GM23338 (cell line): ENCODE results near the gene TEX29. TPM values are rescaled to one million over a fixed set of nuclear protein-coding genes. Genes with fewer than 3 reads are reported as not detected.
A peak's percentile ranks its signal among the peaks of the same experiment; 100 is the strongest.

Experiments
- ATAC-seq: fragments of 200-7000 bp; cut with Tn5 transposase; 3 replicates; pipeline ENCODE4 v1.9.1; 2020
- DNase-seq: peaks from one replicate; pipeline ENCODE4 v3.0.0-alpha.2; 2015; ENCODE audit warnings: low spot score
- H2AFZ ChIP-seq: fragments of 200-600 bp; sonication (generic); 2 replicates; pipeline ENCODE4 v1.8.0; 2016; ENCODE audit warnings: antibody characterized with exemption, mild to moderate bottlenecking, moderate library complexity
- H3F3A ChIP-seq: fragments of 200-600 bp; sonication (generic); replicated peaks from 2 replicates; pipeline ENCODE4 v1.8.0; 2017; ENCODE audit warnings: antibody characterized with exemption, mixed run types, low read depth
- H3K27ac ChIP-seq: fragments of 200-600 bp; sonication (generic); 2 replicates; pipeline ENCODE4 v1.6.1; 2016; ENCODE audit warnings: low read depth
- H3K27me3 ChIP-seq: fragments of 200-600 bp; sonication (generic); 2 replicates; pipeline ENCODE4 v1.8.0; 2016; ENCODE audit warnings: mild to moderate bottlenecking, mixed run types, moderate library complexity; ENCODE audit not compliant: insufficient read depth
- H3K36me3 ChIP-seq: fragments of 200-600 bp; sonication (generic); 2 replicates; pipeline ENCODE4 v1.8.0; 2016; ENCODE audit warnings: mild to moderate bottlenecking; ENCODE audit not compliant: insufficient read depth
- H3K4me1 ChIP-seq: fragments of 200-600 bp; sonication (generic); 2 replicates; pipeline ENCODE4 v1.8.0; 2016; ENCODE audit warnings: mild to moderate bottlenecking, moderate library complexity; ENCODE audit not compliant: insufficient read depth
- H3K4me2 ChIP-seq: fragments of 200-600 bp; sonication (generic); 2 replicates; pipeline ENCODE4 v1.7.1; 2017; ENCODE audit warnings: mixed run types
- H3K4me3 ChIP-seq: fragments of 200-600 bp; sonication (generic); 2 replicates; pipeline ENCODE4 v1.6.1; 2016; ENCODE audit warnings: mixed run types
- H3K79me2 ChIP-seq: fragments of 200-600 bp; sonication (generic); replicated peaks from 2 replicates; pipeline ENCODE4 v1.8.0; 2017; ENCODE audit warnings: mild to moderate bottlenecking; ENCODE audit not compliant: insufficient read depth
- H3K9me2 ChIP-seq: fragments of 200-600 bp; sonication (generic); 2 replicates; pipeline ENCODE4 v1.8.0; 2017; ENCODE audit not compliant: insufficient read depth
- H4K20me1 ChIP-seq: fragments of 200-600 bp; sonication (generic); replicated peaks from 2 replicates; pipeline ENCODE4 v1.8.0; 2017; ENCODE audit warnings: mild to moderate bottlenecking; ENCODE audit not compliant: insufficient read depth
- H3K27ac Mint-ChIP-seq: 2 replicates; pipeline ENCODE4 v1.8.0; 2020; ENCODE audit warnings: inconsistent platforms, mild to moderate bottlenecking, moderate library complexity, mixed read lengths
- H3K27me3 Mint-ChIP-seq: 3 replicates; pipeline ENCODE4 v1.8.0; 2022; ENCODE audit warnings: low read depth, mild to moderate bottlenecking, moderate library complexity, mixed read lengths, inconsistent platforms; ENCODE audit not compliant: insufficient read depth, poor library complexity
- H3K36me3 Mint-ChIP-seq: 3 replicates; pipeline ENCODE4 v1.8.0; 2021; ENCODE audit warnings: low read depth, mild to moderate bottlenecking, inconsistent platforms, moderate library complexity, mixed read lengths
- H3K4me1 Mint-ChIP-seq: 3 replicates; pipeline ENCODE4 v1.8.0; 2020; ENCODE audit warnings: mild to moderate bottlenecking, inconsistent platforms, mixed read lengths
- H3K4me3 Mint-ChIP-seq: 3 replicates; pipeline ENCODE4 v1.8.0; 2021; ENCODE audit warnings: moderate library complexity, mild to moderate bottlenecking, inconsistent platforms, mixed read lengths
- H3K9me3 Mint-ChIP-seq: 3 replicates; pipeline ENCODE4 v1.8.0; 2020; ENCODE audit warnings: moderate library complexity, mild to moderate bottlenecking, inconsistent platforms, mixed read lengths
- CREB1 ChIP-seq: fragments of 250-450 bp; sonication (Bioruptor Pico); IDR thresholded peaks from 2 replicates; pipeline ENCODE4 v1.5.0; 2020; ENCODE audit warnings: low read depth, mild to moderate bottlenecking, moderate library complexity
- EZH2 ChIP-seq: fragments of 200-600 bp; sonication (generic); IDR thresholded peaks from one replicate; pipeline ENCODE4 v1.8.0; 2017; ENCODE audit warnings: antibody characterized with exemption, mild to moderate bottlenecking, low read depth; ENCODE audit not compliant: unreplicated experiment
- JUNB ChIP-seq: IDR thresholded peaks from one replicate; pipeline ENCODE4 v1.6.1; 2016; ENCODE audit warnings: antibody characterized with exemption; ENCODE audit not compliant: unreplicated experiment
- NANOG ChIP-seq: IDR thresholded peaks from 2 replicates; pipeline ENCODE4 v1.6.1; 2016; ENCODE audit warnings: antibody characterized with exemption, borderline replicate concordance
- REST ChIP-seq: IDR thresholded peaks from one replicate; pipeline ENCODE4 v1.6.1; 2018; ENCODE audit warnings: antibody characterized with exemption; ENCODE audit not compliant: unreplicated experiment
- STAT1 ChIP-seq: IDR thresholded peaks from one replicate; pipeline ENCODE4 v1.6.1; 2016; ENCODE audit warnings: antibody characterized with exemption; ENCODE audit not compliant: unreplicated experiment
- ZNF114 ChIP-seq: fragments of 250-450 bp; sonication (Bioruptor Pico); IDR thresholded peaks from 2 replicates; pipeline ENCODE4 v1.5.0; 2020; ENCODE audit warnings: mild to moderate bottlenecking, moderate library complexity
- ZNF331 ChIP-seq: fragments of 250-450 bp; sonication (Bioruptor Pico); IDR thresholded peaks from 2 replicates; pipeline ENCODE4 v1.5.0; 2020; ENCODE audit warnings: low read depth, mild to moderate bottlenecking, moderate library complexity
- long read RNA-seq: library from polyadenylated mRNA; unstranded; transcript quantifications from one replicate; pipeline ENCODE4 v2.0.0, GENCODE V29; 2020; ENCODE audit not compliant: unreplicated experiment
- polyA plus RNA-seq: library from polyadenylated mRNA; unstranded; fragments of >200 nt; fragmentation: Nextera tagmentation; extraction: Ambion mirVana; gene quantifications from 2 replicates; pipeline ENCODE4 v1.2.1, GENCODE V29; 2016
- total RNA-seq: library from RNA; depleted of rRNA; stranded (reverse); fragments of >200 nt; shearing (Covaris generic); gene quantifications from 2 replicates; pipeline ENCODE4 v1.2.3, GENCODE V29; 2014; rRNA removed
- TF ChIP-seq, protein P1 (sequence below), 2 experiments: fragments of 200-600 bp in 1 of 2; sonication (generic) in 1 of 2; conservative IDR thresholded peaks; 2 replicates each; pipeline versions ENCODE4 v1.5.1 to v1.6.1; 2016 to 2017; ENCODE audit warnings: antibody characterized with exemption in 2 of 2, low read depth in 2 of 2, mild to moderate bottlenecking in 2 of 2, moderate library complexity in 1 of 2

Gene TEX29
- total RNA-seq = not detected in 2 replicates
- 0.31 TPM in 1 of 2 replicates, not detected in the other for polyA plus RNA-seq
- long read RNA-seq = 0 reads

DNA sequence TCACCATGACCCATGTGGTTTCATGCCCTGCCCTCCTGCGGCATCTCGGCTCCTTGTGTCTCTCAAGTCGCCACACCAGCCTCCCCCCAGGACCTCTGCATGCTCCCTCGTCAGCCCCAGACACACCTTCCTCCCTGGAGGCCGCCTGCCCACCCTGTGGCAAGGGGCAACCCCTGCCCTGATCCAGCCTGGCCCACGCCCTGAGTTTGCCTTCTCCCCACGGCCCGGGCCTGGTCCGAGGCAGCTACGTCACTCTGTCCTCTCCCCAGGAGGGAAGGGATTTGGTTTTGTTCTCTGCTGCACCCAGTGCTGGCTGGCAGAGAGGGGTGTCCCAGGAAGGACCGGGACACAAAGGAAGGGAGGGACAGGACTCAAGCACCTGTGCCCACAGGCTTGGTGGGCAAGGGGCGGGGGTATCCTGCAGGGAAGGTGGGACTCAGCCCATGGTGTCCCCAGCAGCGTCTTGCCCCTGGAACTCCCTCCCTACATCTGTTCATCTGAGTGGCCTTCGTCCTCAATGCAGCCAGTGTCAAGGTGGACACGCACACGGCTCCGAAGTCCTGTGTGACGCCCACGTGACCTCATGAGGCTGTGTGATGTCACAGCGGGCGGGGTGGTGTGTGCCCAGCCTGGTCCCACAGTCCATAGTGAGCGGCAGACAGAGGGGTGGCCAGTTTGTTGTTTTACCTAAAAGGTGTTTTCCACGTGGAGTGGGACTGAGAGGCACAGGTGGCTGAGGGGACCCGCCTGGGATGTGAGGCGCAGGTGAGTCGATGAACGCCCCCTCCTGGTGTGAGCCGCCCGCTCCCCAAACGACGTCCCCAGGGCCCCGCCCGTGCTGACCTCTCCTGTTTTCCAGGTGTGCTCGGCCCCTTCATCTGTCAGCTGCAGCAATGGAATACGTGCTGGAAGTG, at the start of gene TEX29:
TEX29 (plus strand) TSS at position 645 of the 914 bp plus-strand sequence; CDS start at position 894, 249 bp downstream.
- H3K27ac ChIP-seq = no peak within 1 kb of the TSS
- Mint-ChIP-seq H3K4me3 (no peak within 1 kb of the TSS), H3K4me1 (peaks cover 5% of the 10 kb centered on the region; the same call in 1 of the 3 replicates), H3K9me3 (no peaks in the 10 kb centered on the region), H3K27me3 (peaks cover 10% of the 10 kb centered on the region), H3K27ac (no peak within 1 kb of the TSS), H3K36me3 (no peaks in the 10 kb centered on the region; the same call in 2 of the 3 replicates)
- no peaks in the 10 kb centered on the region for H3K9me2 ChIP-seq
- no peaks in the 10 kb centered on the region for H3F3A ChIP-seq
- TF ChIP-seq, protein P1, sequence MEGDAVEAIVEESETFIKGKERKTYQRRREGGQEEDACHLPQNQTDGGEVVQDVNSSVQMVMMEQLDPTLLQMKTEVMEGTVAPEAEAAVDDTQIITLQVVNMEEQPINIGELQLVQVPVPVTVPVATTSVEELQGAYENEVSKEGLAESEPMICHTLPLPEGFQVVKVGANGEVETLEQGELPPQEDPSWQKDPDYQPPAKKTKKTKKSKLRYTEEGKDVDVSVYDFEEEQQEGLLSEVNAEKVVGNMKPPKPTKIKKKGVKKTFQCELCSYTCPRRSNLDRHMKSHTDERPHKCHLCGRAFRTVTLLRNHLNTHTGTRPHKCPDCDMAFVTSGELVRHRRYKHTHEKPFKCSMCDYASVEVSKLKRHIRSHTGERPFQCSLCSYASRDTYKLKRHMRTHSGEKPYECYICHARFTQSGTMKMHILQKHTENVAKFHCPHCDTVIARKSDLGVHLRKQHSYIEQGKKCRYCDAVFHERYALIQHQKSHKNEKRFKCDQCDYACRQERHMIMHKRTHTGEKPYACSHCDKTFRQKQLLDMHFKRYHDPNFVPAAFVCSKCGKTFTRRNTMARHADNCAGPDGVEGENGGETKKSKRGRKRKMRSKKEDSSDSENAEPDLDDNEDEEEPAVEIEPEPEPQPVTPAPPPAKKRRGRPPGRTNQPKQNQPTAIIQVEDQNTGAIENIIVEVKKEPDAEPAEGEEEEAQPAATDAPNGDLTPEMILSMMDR (conservative IDR thresholded peaks at IDR 0.05; ENCODE audit: low read depth in 2 of 2) = peak; percentile 16 to 44; a peak in 2 of 4 replicates
- no peak for TF ChIP-seq STAT1
- H4K20me1 ChIP-seq = no peaks in the 10 kb centered on the region
- no peaks in the 10 kb centered on the region for H3K4me1 ChIP-seq
- H3K79me2 ChIP-seq = no peaks in the 10 kb centered on the region
- DNase-seq (peak; percentile 44), ATAC-seq (peak; percentile 49)
- H3K27me3 ChIP-seq = no peaks in the 10 kb centered on the region
- no peak within 1 kb of the TSS for H3K4me3 ChIP-seq
- no peaks in the 10 kb centered on the region for H3K36me3 ChIP-seq
- no peak within 1 kb of the TSS for H2AFZ ChIP-seq
- no peak within 1 kb of the TSS for H3K4me2 ChIP-seq

DNA sequence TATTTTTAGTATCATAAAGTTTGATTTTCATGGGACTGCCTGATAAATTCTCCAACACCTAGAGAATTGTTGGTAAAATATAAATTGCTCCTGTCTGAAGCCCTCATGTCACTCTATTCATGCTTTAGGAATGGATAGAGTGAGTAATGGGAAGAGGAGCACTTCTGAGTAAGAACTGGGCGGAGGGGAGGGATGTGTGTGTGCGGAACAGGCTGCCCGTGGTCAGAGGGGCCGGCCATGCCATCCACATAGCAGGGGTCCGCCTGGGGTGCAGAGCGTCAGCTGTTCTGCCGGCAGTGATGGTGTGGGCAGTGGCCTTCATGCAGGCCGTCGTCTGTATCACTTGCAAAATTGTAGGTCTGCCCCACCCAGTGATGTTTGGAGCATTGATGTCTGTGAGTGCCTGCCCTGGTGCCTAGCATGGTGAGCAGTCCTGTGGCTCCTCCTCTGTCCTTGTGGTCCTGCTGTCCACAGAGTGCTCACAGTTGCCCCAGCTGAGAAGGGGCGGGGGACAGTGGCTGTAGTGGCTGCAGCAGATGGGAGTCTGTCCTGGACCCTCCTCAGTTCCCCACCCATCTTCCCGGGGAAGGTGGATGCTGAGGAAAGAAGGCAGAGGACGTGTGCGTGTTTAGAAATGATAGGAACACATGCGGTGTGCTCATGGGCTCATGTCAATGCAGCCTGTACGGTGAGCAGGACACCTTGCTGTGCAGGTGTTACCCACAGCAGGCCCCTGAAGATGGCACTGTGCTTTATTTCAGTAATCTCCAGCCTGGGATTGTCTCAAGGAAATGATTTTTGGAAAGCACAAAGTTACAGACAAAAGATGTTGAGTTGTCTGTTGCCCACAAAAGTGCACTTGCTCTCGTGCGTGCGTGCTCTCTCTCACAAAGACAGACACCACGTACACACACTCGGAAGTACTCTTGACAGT, 49.4 kb upstream of the TEX29 start:
- no peaks in the 10 kb centered on the region for H3K9me2 ChIP-seq
- peaks cover 11% of the 10 kb centered on the region for H3K36me3 ChIP-seq
- peaks cover 9% of the 10 kb centered on the region for H3K79me2 ChIP-seq
- no peak overlapping the region for H3K27ac ChIP-seq
- no peaks in the 10 kb centered on the region for H3F3A ChIP-seq
- no peaks in the 10 kb centered on the region for H3K4me1 ChIP-seq
- ATAC-seq (no peak), DNase-seq (no peak)
- H3K4me3 ChIP-seq = no peak overlapping the region
- Mint-ChIP-seq H3K4me1 (peaks cover 4% of the 10 kb centered on the region), H3K27me3 (no peaks in the 10 kb centered on the region), H3K4me3 (no peak overlapping the region), H3K27ac (no peak overlapping the region), H3K9me3 (no peaks in the 10 kb centered on the region; the same call in 2 of the 3 replicates), H3K36me3 (peaks cover 30% of the 10 kb centered on the region)
- no peaks in the 10 kb centered on the region for H3K27me3 ChIP-seq
- peaks cover 4% of the 10 kb centered on the region for H4K20me1 ChIP-seq
- H2AFZ ChIP-seq = no peak overlapping the region
- H3K4me2 ChIP-seq = no peak overlapping the region
- TF ChIP-seq ZNF114 (CRISPR knock-in tag) (no peak), JUNB (no peak), EZH2 (no peak), ZNF331 (CRISPR knock-in tag) (no peak), CREB1 (CRISPR knock-in tag) (no peak), NANOG (no peak), STAT1 (no peak), REST (no peak)
- TF ChIP-seq, protein P1 (conservative IDR thresholded peaks at IDR 0.05; ENCODE audit: low read depth in 2 of 2) = no peak
